Urinary bladder (tissue), 4 donors: ENCODE measurements around the gene ADGRB3. TPM values are rescaled to one million over a fixed set of nuclear protein-coding genes. Genes with fewer than 3 reads are reported as not detected.

ENCODE experiments used
- DNase-seq: peaks from one replicate; pipeline ENCODE4 v3.0.0-alpha.2; 2015; ENCODE audit errors: extremely low spot score
- H3K27ac ChIP-seq: one replicate; pipeline ENCODE4 v1.5.1; 2013; ENCODE audit warnings: low read depth, mild to moderate bottlenecking, moderate library complexity
- H3K36me3 ChIP-seq: one replicate; pipeline ENCODE4 v1.6.1; 2013; ENCODE audit warnings: mild to moderate bottlenecking, moderate library complexity; ENCODE audit not compliant: insufficient read depth
- H3K4me1 ChIP-seq: one replicate; pipeline ENCODE4 v1.6.1; 2013; ENCODE audit warnings: mild to moderate bottlenecking, moderate library complexity; ENCODE audit not compliant: insufficient read depth
- H3K4me3 ChIP-seq: one replicate; pipeline ENCODE4 v1.5.1; 2013; ENCODE audit warnings: low read depth, low read length
- WGBS: extraction: QIAGEN DNeasy Blood & Tissue Kit; methylation state at CpG from one replicate; pipeline ENCODE4 v1.1.7; 2013; 5-methylcytosine and 5-hydroxymethylcytosine counted together
- polyA plus RNA-seq: library from polyadenylated mRNA; stranded (reverse); fragments of 200-250 nt; gene quantifications from one replicate; pipeline ENCODE4 v1.2.3, GENCODE V29; 2013
- total RNA-seq: library from RNA; depleted of rRNA; stranded (reverse); fragments of >200 nt; gene quantifications from one replicate; pipeline ENCODE4 v1.2.3, GENCODE V29; 2014
- donor health status: healthy with polysubstance abuse.
- donor health status: healthy.

The ADGRB3 gene
- total and polyA plus RNA-seq, 2 donors = 4.7 to 29.4 TPM

DNA sequence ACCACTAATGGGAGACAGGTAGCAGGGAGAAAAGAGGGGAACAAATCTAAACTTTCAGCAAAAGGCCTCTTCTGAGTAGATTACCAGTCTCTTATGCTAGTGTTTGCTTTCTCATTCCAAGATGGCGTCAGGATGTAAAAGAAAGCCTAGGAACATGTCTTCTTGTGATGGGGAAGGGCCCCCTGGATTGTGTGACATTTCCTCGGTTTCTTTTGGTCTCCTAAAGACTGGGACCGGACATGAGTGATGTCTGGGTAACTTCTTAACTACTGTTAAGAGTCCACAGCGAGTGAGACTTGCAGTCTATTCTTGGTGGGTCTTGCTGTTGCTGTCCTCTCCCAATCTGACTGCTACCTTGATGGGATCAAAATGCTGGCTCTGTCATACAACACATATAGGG is 60.3 kb downstream of the ADGRB3 start:
- H3K4me1 ChIP-seq = no peaks in the 10 kb centered on the region

DNA sequence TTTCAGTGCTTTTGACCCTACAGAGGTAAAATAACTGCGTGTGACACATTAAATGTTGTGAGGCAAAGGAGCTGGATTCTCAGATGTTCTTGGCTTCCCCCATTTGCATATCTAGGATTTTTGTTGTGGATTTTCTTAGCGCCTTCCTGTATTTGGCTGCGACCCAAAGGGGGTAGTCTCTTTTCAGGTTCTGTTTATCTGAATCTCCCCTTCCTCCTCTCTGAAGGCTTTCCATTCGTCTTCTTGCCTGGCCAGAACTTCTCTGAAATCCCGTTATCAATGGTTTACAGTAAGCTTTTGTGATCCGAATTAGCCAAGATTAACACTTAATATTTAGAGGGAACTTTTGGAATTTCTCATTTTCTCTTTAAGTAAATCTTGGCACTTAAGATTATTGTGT is 60.8 kb downstream of the ADGRB3 start:
- Histone ChIP-seq H3K36me3 (no peaks in the 10 kb centered on the region), H3K27ac (no peak overlapping the region), H3K4me3 (no peak overlapping the region), H3K4me1 (no peaks in the 10 kb centered on the region)
- no peak for DNase-seq
- WGBS = 84% methylated on average over 6 of the region's 6 CpGs

More for the DNA sequence above, 60.3 kb downstream of the ADGRB3 start:
- Histone ChIP-seq H3K36me3 (no peaks in the 10 kb centered on the region), H3K27ac (no peak overlapping the region), H3K4me3 (no peak overlapping the region)
- DNase-seq = no peak
- WGBS = 97% methylated on average over 4 of the region's 4 CpGs

DNA sequence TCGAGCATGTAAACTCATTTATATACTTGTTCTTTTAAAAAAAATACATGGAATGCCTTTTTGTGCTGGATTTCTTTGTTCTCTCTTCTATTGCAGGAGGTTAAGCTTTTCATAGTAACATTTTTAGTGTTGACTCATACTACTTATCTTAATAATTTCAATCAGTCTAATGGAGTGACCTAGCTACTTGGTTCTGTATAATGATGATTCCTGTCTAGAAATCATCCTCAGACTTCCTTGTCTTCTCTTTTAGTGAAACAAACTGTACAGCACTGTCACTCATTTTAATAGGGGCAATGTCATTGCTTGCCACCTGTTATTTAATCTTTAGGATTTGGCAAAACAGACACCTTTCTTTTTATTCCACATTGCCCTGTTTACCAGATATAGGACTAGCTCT is 62.3 kb downstream of the ADGRB3 start:
- Histone ChIP-seq H3K4me1 (no peaks in the 10 kb centered on the region), H3K27ac (no peak overlapping the region), H3K4me3 (no peak overlapping the region), H3K36me3 (no peaks in the 10 kb centered on the region)
- no peak for DNase-seq
- WGBS = 91% methylated on average over 1 of the region's 1 CpG

DNA sequence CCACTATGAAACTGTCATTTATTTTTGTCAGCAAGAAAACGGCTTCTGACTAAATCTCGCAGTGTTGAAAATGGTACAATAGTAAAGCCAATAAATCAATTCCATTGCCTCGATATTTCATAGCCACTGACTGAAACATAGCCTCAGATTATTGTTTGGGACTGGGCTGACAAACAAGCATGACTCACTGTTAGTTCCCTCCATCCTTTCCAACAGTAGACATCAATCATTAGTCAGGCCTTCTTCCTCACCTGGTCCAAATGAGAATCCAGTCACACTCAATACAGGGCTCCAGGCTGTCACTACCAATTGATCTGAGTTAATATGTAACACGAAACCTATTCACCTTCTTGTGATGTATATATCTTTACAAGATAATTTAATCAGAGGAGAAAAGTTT is 66.1 kb downstream of the ADGRB3 start:
- Histone ChIP-seq H3K36me3 (no peaks in the 10 kb centered on the region), H3K4me1 (no peaks in the 10 kb centered on the region), H3K27ac (no peak overlapping the region), H3K4me3 (no peak overlapping the region)
- 92% methylated on average over 4 of the region's 4 CpGs for WGBS
- no peak for DNase-seq

DNA sequence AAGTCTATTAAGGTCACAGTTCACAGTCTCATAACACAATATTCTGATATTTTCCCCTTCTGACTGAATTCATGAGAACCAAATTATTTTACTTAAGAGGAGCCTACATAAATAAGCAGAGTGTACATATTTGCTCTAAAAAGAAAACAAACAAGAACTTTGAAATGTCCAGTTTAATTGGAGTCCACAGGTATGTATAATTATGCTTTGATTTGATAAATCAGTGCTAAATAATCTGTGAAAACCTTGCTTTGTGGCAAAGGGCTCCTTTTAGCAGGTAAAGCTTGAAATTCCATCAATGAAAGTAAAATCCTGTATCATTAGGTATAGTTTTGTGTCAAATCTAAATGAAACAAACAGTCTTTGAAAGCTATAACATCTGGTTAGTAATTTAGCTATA is 69.4 kb downstream of the ADGRB3 start:
- H3K4me3 ChIP-seq = no peak overlapping the region
- no peak for DNase-seq
- no peak overlapping the region for H3K27ac ChIP-seq
- H3K4me1 ChIP-seq = no peaks in the 10 kb centered on the region
- no peaks in the 10 kb centered on the region for H3K36me3 ChIP-seq

DNA sequence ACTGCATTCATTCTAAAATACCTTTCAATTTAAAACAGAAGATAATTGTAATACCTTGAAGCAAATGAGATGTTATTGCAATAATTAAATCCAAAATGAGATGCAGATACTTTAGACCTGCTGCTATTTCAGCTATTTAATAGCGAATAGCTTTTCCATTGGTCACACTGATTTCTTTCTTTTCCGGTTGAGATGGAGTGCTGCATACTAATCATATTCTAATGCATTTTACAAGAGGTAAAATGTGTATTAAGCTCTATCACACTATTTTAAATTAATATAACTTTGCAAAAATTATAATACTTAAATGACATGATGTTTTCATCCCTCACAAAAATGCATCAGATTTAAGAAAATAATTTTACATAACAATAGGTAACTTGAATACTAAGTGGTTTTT is 74.0 kb downstream of the ADGRB3 start:
- DNase-seq = no peak
- Histone ChIP-seq H3K27ac (no peak overlapping the region), H3K4me1 (no peaks in the 10 kb centered on the region), H3K4me3 (no peak overlapping the region), H3K36me3 (no peaks in the 10 kb centered on the region)
- 92% methylated on average over 2 of the region's 2 CpGs for WGBS

DNA sequence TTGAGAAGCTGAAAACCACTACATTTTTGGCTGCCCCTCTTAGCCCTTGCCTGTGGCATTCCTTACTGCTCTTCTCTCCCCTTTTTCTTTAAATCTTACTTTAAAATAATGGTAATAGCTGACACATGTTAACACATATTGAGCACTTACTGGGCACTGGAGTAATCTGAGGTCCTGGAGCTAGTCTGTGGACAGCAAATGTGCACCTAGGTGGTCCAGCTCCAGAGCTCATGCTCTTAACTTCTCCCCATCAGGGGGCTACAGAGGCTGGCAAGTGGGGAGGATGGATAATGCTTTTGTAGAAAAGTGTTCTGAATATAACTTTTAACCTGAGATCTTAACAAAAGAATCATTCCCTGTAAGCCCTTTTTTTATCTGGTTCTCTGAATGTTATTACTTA is 74.8 kb downstream of the ADGRB3 start:
- no peak overlapping the region for H3K4me3 ChIP-seq
- no peaks in the 10 kb centered on the region for H3K36me3 ChIP-seq
- no peak overlapping the region for H3K27ac ChIP-seq
- H3K4me1 ChIP-seq = no peaks in the 10 kb centered on the region
- DNase-seq = no peak

DNA sequence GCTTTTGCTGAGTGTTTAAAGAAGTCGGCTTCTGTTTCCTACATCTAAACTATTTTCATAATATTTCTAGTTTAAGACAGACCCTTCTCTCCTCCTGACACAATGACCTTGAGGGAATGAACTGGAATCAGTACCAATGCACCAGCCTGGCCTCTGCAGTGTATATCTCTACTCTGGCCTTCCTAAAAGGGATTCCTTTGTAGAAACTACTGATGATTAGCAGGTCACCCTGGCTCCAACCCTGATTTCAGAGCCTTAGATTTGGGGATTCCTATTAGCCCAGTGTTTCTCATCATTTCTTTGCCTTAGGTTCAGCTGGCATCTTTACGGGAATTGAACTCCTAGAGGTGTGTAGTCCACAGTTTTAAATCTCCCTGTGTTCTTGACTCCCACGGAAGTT is 75.4 kb downstream of the ADGRB3 start:
- no peak for DNase-seq
- no peak overlapping the region for H3K27ac ChIP-seq
- no peaks in the 10 kb centered on the region for H3K36me3 ChIP-seq
- no peaks in the 10 kb centered on the region for H3K4me1 ChIP-seq
- 75% methylated on average over 3 of the region's 3 CpGs for WGBS
- H3K4me3 ChIP-seq = no peak overlapping the region

DNA sequence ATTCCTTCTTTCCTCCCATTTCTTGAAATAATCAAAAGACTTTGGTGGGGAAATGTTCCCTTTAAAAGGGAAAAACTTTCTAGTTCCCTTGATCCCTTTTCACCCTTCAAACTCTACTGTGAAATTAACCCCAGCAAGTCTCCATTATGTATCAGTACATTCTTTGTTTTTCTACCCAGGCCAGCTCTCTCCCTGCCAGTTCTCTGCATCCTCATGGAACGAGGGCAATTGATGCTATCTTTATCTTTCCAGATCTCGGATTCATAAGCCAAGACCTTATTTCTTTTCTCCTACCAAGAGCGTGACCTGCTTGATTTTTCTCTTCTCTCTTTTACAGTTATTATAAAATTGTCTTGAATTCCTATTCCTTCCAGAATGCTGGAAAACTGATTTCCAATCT is 75.8 kb downstream of the ADGRB3 start:
- no peaks in the 10 kb centered on the region for H3K4me1 ChIP-seq
- no peak for DNase-seq
- 77% methylated on average over 3 of the region's 3 CpGs for WGBS
- no peaks in the 10 kb centered on the region for H3K36me3 ChIP-seq
- no peak overlapping the region for H3K27ac ChIP-seq
- H3K4me3 ChIP-seq = no peak overlapping the region

DNA sequence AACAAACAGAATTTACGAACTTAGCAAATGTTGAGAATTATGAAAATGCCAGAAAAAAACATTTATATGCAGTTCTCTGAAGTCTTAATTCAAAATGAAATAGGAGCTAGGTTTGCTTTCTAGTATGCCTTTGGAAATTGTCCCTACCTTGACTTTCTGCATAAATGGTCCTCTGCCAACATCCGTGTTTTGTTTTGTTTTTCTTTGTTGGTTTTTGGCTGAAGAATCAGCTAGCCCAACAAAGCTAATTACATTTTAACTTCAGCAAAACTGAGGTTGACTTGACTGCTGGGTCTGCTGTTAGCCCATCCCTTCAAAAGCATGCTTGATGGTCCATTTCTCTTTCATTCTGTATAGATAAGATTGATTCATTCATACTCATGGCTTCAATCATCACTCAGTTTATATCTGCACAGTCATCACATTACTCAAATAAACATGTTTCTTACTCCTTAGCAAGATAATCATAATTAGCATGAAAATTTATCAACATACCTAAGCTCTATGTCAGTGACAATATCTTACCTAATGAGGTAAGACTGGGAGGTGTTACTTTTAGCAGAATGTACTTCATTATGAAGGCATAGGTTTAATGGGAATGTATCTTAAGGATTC is 76.4 kb downstream of the ADGRB3 start:
- no peak overlapping the region for H3K27ac ChIP-seq
- no peak for DNase-seq
- WGBS = 54% methylated on average over 2 of the region's 2 CpGs
- no peak overlapping the region for H3K4me3 ChIP-seq
- H3K36me3 ChIP-seq = no peaks in the 10 kb centered on the region
- no peaks in the 10 kb centered on the region for H3K4me1 ChIP-seq

DNA sequence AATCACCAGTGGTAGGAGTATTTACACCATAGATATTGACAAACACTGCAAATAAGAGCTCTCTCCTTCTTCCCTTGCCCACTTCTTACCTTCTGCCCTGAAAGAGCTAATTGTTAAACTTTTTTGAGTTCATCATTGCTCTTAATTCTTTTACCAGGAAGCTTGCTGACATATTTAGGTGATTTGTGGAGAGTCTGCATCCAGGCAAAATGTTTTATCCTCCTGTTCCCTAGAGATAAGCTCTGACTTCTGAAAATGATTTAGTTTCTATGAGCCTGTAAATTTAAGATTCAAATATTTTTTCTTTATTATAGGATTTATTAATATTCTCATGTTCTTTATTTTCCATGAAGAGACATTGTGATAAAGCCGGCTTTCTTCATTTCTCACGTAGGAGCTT is 81.5 kb downstream of the ADGRB3 start:
- 91% methylated on average over 2 of the region's 2 CpGs for WGBS

DNA sequence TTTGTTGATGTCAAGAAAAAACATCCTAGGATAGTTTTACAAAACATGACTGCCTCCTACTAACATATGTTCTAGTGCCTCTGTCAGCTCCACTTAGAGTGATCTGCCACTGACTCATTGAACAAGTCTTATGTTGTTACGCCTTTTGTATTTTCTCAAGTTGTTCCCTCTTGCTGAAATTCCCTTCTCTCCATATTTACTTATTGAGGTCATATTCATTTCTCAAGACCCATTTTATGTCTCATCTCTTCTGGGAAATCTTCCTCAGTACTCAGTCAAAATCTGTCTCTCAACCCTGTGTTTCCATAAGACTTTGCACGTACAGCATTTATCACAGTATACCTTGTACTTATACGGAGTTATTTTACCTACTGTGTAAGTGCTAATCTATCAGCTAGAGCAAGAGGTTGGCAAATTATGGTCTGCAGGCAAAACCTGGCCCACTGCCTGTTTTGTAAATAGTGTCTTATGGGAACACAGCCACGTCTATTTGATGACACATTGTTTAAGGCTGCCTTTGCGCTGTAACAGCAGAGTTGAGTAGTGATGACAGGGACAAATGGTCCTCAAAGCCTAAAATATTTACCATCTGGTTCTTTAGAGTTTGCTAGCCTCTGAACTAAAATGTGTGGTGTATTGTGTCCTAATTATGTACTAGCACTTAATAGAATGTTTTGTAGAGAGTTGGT is 83.4 kb downstream of the ADGRB3 start:
- WGBS = 54% methylated on average over 5 of the region's 5 CpGs
- DNase-seq = no peak

More for the DNA sequence above, 81.5 kb downstream of the ADGRB3 start:
- DNase-seq = no peak
- H3K27ac ChIP-seq = no peak overlapping the region
- H3K4me3 ChIP-seq = no peak overlapping the region
- H3K4me1 ChIP-seq = no peaks in the 10 kb centered on the region
- H3K36me3 ChIP-seq = no peaks in the 10 kb centered on the region

DNA sequence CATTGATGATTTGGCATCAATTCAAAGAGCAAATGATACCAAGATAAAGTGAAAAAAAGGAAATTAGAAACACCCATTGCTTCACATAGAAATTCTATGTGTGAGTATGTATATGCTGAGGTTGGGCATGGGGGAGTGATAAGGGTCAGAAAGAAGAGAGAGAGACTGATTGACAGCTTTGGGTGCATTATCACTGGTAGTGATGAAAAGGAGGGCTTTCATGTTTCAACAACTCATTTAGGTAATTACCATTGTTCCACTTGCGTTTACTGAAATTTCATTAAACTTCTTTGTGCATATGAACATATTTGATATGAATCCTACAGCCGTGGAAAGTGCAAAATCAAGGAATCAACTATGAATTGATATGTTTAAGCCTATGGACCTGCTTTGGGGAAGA is 84.7 kb downstream of the ADGRB3 start:
- WGBS = 95% methylated on average over 2 of the region's 2 CpGs
- no peak for DNase-seq

More for the DNA sequence above, 83.4 kb downstream of the ADGRB3 start:
- H3K4me1 ChIP-seq = no peaks in the 10 kb centered on the region
- no peaks in the 10 kb centered on the region for H3K36me3 ChIP-seq
- no peak overlapping the region for H3K4me3 ChIP-seq
- H3K27ac ChIP-seq = no peak overlapping the region

DNA sequence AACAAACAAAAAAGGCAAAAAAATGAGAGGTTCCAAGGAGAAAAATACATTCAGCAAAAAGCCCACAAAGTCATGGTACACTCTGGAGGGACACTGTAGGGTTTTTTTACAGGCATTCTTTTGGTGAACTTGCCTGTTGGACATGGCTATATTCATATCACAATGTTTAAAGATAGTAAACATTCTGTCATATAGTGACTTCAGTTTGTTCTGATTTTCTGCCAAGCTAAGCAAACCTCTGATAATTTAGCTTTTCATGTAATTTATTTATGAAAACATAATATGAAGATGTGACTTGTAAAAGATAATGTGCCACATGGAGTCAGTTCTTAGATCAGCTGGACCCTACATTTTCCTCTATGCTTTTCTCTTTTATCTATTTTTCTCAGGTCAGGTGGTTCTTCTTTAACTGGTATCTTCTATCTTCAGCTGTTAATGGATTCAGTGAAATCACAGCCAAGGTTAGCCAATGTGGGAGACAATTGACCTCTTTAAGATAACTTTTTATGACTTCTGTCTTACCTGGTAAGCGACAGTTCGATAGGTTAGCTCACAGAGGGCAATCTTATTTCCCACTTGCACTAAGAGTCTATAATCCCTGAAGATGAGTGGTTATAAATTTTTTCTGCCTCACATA is 87.9 kb downstream of the ADGRB3 start:
- no peaks in the 10 kb centered on the region for H3K4me1 ChIP-seq
- 87% methylated on average over 2 of the region's 2 CpGs for WGBS
- no peak for DNase-seq
- H3K27ac ChIP-seq = no peak overlapping the region
- H3K4me3 ChIP-seq = no peak overlapping the region
- H3K36me3 ChIP-seq = no peaks in the 10 kb centered on the region

More for the DNA sequence above, 84.7 kb downstream of the ADGRB3 start:
- H3K4me1 ChIP-seq = no peaks in the 10 kb centered on the region
- H3K27ac ChIP-seq = no peak overlapping the region
- no peak overlapping the region for H3K4me3 ChIP-seq
- H3K36me3 ChIP-seq = no peaks in the 10 kb centered on the region
